Central memory CD4-positive, alpha-beta T cell (primary cell): ENCODE measurements around the gene SCOC.

Experiments used
- DNase-seq: peaks from one replicate; pipeline ENCODE4 v3.0.0; 2022
- total RNA-seq, 3 experiments: gene quantifications; one replicate each; lab custom pipeline; 2026; lab: John Stamatoyannopoulos, UW

Gene SCOC
- total RNA-seq, result 15.6 to 53.9 (median 42.9) reads per million in 3 experiments

- DNase-seq, result peak; percentile 96
Measured at GRCh38 chr4:140373328-140374129, at the start of gene SCOC. TSS of gene SCOC (plus strand) at chr4:140373646. CDS start at chr4:140379171, 5,525 bp downstream.

GRCh38 chr4:140326395-140326993, 47.0 kb upstream of the SCOC start:
- DNase-seq, result no peak

GRCh38 chr4:140330311-140330900, 43.0 kb upstream of the SCOC start:
- DNase-seq, result no peak

GRCh38 chr4:140331245-140331644, 42.2 kb upstream of the SCOC start:
- DNase-seq, result no peak

GRCh38 chr4:140331876-140332275, 41.6 kb upstream of the SCOC start:
- DNase-seq, result no peak

GRCh38 chr4:140332734-140333133, 40.7 kb upstream of the SCOC start:
- DNase-seq, result no peak

- DNase-seq, result no peak
Measured at GRCh38 chr4:140333523-140333922, 39.9 kb upstream of the SCOC start.

- DNase-seq, result no peak
Measured at GRCh38 chr4:140335076-140335475, 38.4 kb upstream of the SCOC start.

- DNase-seq, result no peak
Measured at GRCh38 chr4:140336730-140337129, 36.7 kb upstream of the SCOC start.

- no peak for DNase-seq
Measured at GRCh38 chr4:140342620-140343019, 30.8 kb upstream of the SCOC start.

- DNase-seq, result no peak
Measured at GRCh38 chr4:140343303-140343702, 30.1 kb upstream of the SCOC start.

- no peak for DNase-seq
Measured at GRCh38 chr4:140344101-140344500, 29.3 kb upstream of the SCOC start.

GRCh38 chr4:140344621-140345020, 28.8 kb upstream of the SCOC start:
- DNase-seq, result no peak

GRCh38 chr4:140346136-140346535, 27.3 kb upstream of the SCOC start:
- no peak for DNase-seq

- DNase-seq, result no peak
Measured at GRCh38 chr4:140349816-140350215, 23.6 kb upstream of the SCOC start.

- no peak for DNase-seq
Measured at GRCh38 chr4:140351093-140352075, 22.1 kb upstream of the SCOC start.

- DNase-seq, result peak; percentile 3
Measured at GRCh38 chr4:140353786-140354185, 19.7 kb upstream of the SCOC start.

- DNase-seq, result no peak
Measured at GRCh38 chr4:140355288-140355687, 18.2 kb upstream of the SCOC start.

- DNase-seq, result no peak
Measured at GRCh38 chr4:140357868-140358267, 15.6 kb upstream of the SCOC start.

- DNase-seq, result no peak
Measured at GRCh38 chr4:140358281-140358680, 15.2 kb upstream of the SCOC start.

- peak; percentile 62 for DNase-seq
Measured at GRCh38 chr4:140359562-140360427, 13.7 kb upstream of the SCOC start.

- no peak for DNase-seq
Measured at GRCh38 chr4:140361099-140361498, 12.3 kb upstream of the SCOC start.
